Kidney glomerular epithelial cell (primary cell): ENCODE results near the gene ENDOV.
"Not testable (repeated sequence)": the region's sequence is repeated elsewhere in the genome, so short reads cannot be mapped to it uniquely, and the experiment has no call there.

Experiments
- DNase-seq: peaks from one replicate; lab custom pipeline; 2025; lab: John Stamatoyannopoulos, UW

The ENDOV gene

GRCh38 chr17:80388601-80389000 is 26.4 kb upstream of the ENDOV start:
- DNase-seq, result no peak

- DNase-seq, result no peak
These were observed 25.7 kb upstream of the ENDOV start for GRCh38 chr17:80389011-80389995.

DNA sequence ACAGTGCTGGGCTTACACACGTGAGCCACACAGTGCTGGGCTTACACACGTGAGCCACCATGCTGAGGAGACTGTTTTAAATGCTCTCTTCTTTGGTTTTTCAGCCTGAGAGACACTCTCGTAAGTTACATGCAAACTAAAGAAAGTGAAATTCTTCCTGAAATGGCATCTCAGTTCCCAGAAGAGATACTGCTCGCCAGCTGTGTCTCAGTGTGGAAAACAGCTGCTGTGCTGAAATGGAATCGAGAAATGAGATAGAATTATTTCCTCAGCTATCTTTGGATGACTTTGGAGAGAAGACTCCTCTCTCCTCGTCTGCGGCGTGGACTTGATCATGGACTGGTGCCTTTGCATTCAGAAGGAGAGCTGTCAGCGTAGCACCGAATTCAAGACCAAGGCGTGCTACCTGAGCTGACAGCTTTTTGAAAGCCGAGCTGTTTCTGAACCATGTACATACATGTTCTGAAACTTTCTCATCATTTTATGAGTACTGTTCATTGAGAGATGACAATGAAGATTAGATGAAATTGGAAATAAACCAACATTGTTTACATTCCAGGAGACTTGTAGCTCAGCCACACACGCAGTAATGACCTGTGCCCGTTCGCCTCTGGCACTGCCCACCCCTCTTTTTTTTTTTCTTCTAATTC is 21.6 kb upstream of the ENDOV start:
- DNase-seq, result no peak

DNA sequence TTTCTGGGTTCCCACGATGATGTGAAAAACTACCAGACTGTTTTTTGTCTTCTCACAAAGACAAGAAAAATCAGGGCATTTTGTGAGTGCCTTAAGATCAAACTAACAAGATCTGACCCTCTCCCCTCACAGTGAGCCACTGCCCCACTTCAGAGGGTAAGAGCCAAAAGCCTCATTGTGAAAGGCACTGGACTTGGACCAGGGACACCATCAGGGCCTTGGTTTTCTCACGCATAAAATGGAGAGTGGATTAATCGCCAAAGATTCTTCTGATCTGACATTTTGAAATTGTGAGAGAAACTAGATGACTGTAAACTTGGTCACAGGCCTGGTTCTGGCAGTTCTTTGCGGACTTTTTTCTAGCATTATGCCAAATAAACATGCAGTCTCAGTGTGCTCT is 21.0 kb upstream of the ENDOV start:
- DNase-seq, result no peak

- no peak for DNase-seq
These were observed 20.2 kb upstream of the ENDOV start for GRCh38 chr17:80394629-80395216.

DNA sequence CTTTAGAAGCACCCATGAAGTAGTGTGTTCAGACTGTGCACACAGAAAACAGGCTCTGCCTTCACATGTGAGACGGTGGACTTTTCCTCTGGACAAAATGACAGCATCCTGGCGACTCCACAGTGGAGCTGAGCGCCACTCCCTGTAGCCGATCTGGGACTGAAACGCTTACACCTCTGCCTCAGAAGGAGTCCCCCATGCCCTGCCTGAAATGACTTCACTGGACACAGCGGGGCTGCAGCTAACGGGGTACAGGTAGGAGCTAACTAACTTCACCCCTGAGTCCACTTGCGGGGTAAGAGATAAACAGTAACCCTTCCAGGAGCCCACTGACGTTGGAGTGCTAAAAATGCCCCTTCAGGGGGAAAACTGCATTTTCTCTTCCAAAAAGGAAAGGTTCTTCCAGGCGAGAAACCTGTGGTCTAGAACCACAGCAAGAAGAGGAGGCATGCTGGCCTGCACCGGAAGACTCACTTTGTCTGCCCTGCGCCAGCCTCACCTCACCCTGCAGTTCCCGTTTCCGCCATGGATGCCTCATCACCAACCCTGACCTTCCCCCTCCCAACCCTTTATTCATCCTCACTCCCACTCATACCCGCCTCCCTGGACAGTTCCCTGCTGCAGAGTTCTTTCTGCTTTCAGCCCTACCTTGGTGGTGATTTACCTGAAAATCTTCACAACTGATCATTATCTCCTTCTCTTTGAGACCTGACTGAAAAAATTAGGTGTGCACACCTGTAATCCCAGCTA is 19.4 kb upstream of the ENDOV start:
- peak; percentile 38 for DNase-seq

DNA sequence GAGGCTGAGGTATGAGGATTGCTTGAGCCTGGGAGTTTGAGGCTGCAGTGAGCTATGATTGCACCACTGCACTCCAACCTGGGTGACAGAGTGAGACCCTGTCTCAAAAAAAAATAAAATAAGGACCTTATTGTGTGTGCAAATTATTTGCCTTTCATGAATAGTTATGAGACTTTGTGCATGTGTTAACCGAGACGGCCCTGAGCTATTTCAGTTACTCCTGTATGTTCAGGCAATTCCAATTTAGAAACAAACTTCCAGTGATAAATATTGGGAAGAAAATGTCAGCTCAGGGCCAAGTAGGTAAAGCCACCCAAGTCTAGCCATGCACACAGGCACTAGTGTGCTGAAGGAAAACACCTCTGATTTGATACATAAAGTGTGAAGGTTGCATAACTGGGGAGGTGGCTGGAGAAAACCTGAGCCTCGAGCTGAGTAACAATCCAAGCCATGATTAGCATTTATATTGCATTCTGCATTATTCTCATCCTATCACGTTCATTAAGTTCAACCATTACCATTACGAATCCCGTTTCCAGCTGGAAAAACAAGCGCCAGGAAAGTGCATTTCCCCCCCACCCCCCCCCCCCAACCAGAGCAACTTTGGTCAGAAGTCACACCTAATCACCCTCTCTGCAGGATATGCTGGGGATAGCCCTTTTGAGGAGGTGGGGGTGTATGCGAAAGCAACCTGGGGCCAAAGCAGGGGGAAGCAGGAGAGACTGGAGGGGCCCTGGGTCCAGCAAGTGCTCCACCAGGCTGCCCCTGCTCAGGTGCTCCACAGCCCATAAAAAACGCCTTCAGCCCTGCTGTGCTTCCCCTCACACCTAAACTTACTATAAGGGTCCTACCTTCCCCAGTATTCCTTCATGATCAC is 18.6 kb upstream of the ENDOV start:
- no peak for DNase-seq

DNA sequence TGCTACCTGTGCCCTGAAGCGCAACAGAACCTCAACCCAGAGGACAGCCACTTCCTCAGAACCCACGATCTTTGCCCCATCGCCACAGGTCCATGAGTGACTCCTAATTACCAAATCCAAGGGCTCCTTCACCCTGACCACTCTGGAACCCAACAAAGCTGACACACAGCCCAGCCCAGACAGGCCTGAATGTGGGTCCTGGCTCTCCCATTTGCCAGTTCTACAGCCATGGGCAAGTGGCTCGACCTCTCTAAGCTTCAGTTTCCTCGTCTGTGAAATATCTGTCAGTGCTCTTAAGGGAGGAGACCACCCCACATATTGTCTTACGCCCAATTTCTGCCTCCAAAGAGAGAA is 18.0 kb upstream of the ENDOV start:
- DNase-seq, result no peak

DNA sequence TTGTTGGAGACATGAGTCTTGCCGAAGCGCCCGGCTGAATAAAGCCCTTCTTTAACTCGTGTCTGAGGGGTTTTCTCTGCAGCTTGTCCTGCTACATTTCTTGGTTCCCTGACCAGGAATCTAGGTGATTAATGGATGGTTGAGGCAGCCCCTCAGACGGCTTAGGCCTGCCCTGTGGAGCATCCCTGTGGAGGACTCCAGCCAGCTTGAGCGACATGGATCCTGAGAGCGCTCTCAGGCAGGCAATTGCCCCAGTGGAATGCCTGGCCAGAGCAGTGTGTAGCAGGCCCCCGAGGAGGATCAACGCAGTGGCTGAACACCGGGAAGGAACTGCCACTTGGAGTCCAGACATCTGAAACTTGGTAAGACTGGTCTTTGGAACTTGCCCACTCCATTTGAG is 17.3 kb upstream of the ENDOV start:
- DNase-seq, result no peak

GRCh38 chr17:80401086-80401485 is 13.9 kb upstream of the ENDOV start:
- DNase-seq, result not testable (repeated sequence)

DNA sequence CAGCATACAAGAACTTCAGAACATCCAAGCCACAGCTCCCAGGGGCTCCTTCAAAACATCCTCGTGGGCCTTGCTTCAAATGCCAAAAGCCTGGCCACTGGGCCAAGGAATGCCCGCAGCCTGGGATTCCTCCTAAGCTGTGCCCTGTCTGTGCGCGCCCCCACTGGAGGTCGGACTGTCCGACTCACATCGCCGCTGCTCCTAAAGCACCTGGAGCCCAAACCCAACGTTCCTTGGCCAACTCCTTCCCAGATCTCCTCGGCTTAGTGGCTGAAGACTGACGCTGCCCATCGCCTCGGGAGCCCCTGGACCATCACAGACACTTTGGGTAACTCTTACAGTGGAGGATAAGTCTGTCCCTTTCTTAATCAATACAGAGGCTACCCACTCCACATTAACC is 12.9 kb upstream of the ENDOV start:
- DNase-seq, result not testable (repeated sequence)

- DNase-seq, result no peak
These were observed 12.0 kb upstream of the ENDOV start for GRCh38 chr17:80402959-80403358.

GRCh38 chr17:80406146-80406545 is 8.8 kb upstream of the ENDOV start:
- no peak for DNase-seq

DNA sequence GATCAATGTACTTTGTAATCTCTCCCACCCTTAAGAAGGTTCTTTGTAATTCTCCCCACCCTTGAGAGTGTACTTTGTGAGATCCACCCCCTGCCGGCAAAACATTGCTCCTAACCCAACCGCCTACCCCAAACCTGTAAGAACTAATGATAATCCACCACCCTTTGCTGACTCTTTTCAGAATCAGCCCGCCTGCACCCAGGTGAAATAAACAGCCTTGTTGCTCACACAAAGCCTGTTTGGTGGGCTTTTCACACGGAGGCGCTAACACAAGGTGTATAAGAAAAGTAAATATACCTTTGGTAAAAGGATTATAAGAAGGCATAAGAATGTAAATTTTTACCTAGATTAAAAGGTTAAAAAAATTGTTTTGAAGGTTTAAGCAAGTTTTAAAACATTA is 7.0 kb upstream of the ENDOV start:
- DNase-seq, result not testable (repeated sequence)

DNA sequence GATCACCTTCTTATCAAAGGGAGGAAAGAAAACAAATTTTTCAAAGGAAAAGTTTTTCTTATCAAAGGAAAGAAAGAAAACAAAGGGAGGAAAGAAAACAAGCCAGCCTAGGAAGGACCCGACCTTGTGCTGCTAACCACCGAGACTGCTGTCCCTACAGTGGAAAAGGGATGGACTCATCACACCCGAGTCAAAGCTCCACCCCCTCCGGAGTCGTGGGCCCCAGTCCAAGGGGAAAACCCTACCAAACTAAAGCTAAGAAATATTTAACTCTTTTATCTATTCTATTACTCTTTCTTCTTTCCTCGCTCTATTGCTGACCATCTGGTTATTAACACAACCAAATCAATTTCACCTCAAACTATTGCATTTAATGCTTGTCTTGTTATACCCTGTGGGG is 6.1 kb upstream of the ENDOV start:
- DNase-seq, result peak; percentile 10

- no peak for DNase-seq
These were observed 5.3 kb upstream of the ENDOV start for GRCh38 chr17:80409626-80410025.

- DNase-seq, result not testable (repeated sequence)
These were observed 4.4 kb upstream of the ENDOV start for GRCh38 chr17:80410441-80411087.

- DNase-seq, result no peak
These were observed 1.0 kb upstream of the ENDOV start for GRCh38 chr17:80413771-80414507.

- peak; percentile 52 for DNase-seq
These were observed 512 bp upstream of the ENDOV start for GRCh38 chr17:80414508-80414802.

GRCh38 chr17:80415626-80416137 is 715 bp downstream of the ENDOV start:
- no peak for DNase-seq
